Stomach (tissue), 4 donors: ENCODE measurements around the gene SLC6A3.

Experiments
- CTCF ChIP-seq, 7 experiments: fragments of 450-650 bp in 4 of 7; fragments of 200-600 bp in 3 of 7; sonication (generic) in 3 of 7; IDR thresholded peaks; one replicate each; pipeline ENCODE4 v1.5.1; 2016 to 2019; ENCODE audit warnings: antibody characterized with exemption in 7 of 7, control low read depth in 2 of 7, mild to moderate bottlenecking in 1 of 7
- POLR2A ChIP-seq, 4 donors: fragments of 450-650 bp; IDR thresholded peaks; one replicate each; pipeline ENCODE4 v1.6.1; 2016; ENCODE audit warnings: antibody characterized with exemption in 4 of 4, control low read depth in 2 of 4, mild to moderate bottlenecking in 1 of 4, moderate library complexity in 1 of 4
- POLR2AphosphoS5 ChIP-seq, 3 donors: sonication (generic); formaldehyde crosslinking; IDR thresholded peaks; one replicate each; pipeline ENCODE4 v1.6.1; 2016; ENCODE audit warnings: antibody characterized with exemption in 3 of 3

- TF ChIP-seq CTCF (IDR thresholded peaks at IDR 0.05) (no peak), POLR2A (IDR thresholded peaks at IDR 0.05) (no peak), POLR2AphosphoS5 (IDR thresholded peaks at IDR 0.05) (no peak)
Observed at GRCh38 chr5:1354576-1354975, 90.7 kb downstream of the SLC6A3 start.
